Inflammatory macrophage (primary cell): ENCODE measurements around the gene ZNF429.
"Not testable (repeated sequence)": the region's sequence is repeated elsewhere in the genome, so short reads cannot be mapped to it uniquely, and the experiment has no call there.

ENCODE experiments used
- DNase-seq, 2 donors: peaks; one replicate each; pipeline ENCODE4 v3.0.0-alpha.2; 2020 to 2022

ZNF429 gene

DNA sequence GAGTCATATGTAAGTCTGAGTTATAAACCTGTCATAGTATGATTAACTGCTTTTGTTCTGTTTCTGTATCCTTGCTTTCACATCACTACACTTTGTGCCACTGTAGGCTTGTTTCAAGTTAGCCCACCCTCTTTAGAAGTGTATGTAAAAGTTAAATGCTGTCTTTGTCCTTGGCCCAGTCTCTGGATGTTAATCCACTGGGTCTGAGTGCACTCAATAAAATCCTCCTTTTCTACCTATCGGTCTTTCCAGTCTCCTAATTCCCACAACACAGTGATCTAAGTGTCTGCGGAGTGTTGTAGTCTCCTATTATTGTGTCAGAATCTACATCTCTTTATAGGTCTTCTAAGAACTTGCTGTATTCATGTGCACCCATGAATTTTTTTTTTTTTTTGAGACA is 14.1 kb downstream of the ZNF429 start:
- no peak for DNase-seq

DNA sequence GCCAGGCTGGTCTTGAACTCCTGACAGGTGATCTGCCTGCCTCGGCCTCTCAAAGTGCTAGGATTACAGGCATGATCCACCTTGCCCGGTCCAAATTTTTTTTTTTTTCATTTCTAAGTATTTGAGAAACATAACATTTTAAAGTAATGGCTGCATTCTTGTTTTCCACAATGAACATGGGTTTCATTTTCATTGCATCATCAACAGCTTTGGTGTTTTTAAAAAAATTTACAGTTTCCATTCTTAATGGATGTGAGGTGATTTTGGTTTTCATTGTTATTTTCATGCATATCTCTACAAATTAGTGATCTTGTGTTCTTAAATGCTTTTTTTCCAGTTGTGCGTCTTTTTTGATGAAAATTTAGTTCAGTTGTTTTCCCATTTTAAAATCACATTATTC is 27.5 kb downstream of the ZNF429 start:
- DNase-seq = no peak

DNA sequence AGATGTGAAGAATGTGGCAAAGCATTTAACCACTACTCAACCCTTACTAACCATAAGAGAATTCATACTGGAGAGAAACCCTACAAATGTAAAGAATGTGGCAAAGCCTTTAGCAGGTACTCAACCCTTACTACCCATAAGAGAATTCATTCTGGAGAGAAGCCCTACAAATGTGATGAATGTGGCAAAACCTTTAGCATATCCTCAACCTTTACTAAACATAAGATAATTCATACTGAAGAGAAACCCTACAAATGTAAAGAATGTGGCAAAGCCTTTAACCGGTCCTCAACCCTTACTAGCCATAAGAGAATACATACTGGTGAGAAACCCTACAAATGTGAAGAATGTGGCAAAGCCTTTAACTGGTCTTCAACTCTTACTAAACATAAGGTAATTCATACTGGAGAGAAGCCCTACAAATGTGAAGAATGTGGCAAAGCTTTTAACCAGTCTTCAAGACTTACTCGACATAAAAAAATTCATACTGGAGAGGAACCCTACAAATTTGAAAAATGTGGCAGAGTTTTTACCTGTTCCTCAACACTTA is 31.4 kb downstream of the ZNF429 start:
- DNase-seq = not testable (repeated sequence)

DNA sequence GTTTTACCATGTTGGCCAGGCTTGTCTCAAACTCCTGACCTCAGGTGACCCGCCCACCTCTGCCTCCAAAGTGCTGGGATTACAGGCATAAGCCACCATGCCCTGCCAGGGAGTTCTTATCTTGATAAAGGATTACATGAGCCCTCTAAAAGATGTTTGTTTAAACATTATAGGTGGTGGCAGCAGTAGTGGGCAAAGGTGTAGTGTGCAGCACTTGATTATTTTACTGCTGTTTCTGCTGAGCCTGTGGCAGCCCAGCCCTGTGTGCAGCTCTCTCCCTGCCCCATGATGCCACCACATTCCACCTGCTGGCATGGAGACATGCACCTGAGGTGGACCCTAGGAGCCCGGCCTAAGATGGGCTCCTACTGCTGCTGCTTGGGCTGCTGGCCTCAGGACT is 54.0 kb downstream of the ZNF429 start:
- no peak for DNase-seq

DNA sequence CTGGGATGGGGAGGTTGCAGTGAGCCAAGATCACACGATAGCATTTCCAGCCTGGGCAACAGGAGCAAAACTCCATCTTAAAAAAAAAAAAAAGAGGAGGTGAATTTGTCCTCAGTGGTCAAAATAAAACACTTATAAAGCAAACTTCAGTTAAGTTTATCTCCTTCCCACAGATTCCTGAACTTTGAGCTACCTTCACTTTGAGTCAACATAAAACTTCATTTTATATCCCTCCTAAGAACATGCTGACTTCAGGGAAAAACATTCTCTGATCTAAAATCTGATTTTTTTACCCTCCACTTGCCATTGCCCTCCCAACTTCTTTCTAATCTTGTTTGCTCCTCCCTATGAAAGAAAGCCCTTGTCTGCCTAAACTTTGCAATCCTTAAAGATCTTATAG is 59.0 kb downstream of the ZNF429 start:
- no peak for DNase-seq

DNA sequence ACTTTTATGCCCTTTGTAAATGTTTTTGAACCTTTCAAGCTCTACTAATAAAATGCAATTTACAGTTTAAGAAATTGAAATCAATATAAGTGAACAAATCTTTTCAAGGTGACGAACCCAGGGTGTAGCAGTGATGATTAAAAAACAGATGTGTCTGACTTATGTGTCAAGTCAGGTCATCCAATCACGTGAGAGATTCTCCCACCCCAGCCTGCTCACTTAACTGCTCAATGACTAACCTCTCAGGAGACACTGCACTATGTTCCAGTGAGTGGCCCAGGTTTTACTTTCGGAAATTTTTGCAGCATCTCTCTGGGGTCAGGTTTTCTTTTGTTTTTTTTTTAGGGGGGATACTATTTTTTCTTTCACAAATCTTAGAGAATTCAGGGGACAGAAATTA is 60.7 kb downstream of the ZNF429 start:
- DNase-seq = peak in 1 of 2 donors; percentile 21

DNA sequence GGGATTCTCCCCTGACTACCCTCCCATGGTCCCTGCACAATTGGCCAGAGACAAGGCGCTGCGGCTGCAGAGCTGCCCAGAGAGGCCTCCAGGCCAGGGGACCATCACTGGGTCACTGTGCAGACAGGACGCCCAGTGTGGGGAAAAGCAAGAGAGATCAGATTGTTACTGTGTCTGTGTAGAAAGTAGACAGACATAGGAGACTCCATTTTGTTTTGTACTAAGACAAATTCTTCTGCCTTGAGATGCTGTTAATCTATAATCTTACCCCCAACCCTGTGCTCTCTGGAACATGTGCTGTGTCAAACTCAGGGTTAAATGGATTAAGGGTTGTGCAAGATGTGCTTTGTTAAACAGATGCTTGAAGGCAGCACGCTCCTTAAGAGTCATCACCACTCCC is 62.4 kb downstream of the ZNF429 start:
- DNase-seq = not testable (repeated sequence)

DNA sequence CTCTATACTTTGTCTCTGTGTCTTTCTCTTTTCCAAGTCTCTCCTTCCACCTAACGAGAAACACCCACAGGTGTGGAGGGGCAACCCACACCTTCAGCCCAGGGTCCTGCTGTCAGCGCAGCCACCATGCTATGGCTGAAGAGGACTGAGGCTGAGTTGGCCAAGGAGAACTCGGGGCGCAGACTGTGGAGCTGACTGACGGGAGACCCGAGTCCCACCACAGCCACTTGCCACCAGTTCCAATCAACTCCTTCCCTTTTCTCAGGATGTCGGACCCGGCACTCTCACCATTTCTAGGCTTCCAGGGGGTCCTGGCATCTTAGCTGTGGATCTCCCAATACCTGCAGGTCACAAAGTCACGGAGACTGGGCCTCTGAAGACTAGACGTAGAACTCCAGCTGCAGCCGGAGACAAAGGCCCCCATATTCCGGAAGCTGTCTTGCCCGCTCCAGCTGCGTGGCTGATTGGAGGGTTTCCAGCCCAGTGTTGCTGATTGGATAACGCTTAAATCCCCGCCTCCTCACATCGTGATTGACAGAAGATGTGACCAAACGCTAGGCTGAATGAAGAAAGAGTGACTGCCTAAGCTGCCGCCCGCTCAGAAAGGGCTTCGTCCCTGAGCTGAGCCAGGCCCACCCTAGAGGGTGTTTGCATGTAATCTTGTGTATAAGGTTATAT is 63.6 kb downstream of the ZNF429 start:
- DNase-seq = peak; percentile 93 to 96

DNA sequence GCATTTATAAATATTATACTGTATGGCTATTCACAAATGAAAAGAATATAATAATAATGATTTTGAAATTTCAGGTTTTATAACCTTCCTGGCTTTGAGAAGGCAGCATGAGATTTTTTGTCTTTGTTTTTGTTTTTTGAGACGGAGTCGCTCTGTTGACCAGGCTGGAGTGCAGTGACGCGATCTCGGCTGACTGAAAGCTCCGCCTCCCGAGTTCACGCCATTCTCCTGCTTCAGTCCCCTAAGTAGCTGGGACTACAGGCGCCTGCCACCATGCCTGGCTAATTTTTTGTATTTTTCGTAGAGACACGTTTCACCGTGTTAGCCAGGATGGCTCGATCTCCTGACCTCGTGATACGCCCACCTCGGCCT is 64.1 kb downstream of the ZNF429 start:
- DNase-seq = peak; percentile 46 to 58

DNA sequence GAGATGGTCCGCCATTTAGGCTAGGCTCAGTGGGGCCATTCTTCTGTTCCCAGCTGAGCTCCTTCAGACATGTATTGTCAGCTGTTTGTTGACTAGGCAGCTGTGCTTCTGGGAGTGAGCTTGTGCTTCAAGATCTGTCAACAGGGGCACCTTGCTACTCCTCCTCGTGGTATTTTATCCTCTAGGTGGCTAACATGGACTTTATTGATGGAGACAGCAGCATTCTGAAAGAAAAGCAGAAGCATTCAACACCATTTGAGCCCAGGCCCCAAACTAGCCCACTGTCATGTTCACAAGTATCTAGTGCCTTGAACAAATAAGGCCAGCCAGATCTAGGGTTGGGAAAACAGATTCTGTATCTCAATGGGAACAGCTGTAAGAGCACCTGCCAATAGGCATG is 65.9 kb downstream of the ZNF429 start:
- no peak for DNase-seq

DNA sequence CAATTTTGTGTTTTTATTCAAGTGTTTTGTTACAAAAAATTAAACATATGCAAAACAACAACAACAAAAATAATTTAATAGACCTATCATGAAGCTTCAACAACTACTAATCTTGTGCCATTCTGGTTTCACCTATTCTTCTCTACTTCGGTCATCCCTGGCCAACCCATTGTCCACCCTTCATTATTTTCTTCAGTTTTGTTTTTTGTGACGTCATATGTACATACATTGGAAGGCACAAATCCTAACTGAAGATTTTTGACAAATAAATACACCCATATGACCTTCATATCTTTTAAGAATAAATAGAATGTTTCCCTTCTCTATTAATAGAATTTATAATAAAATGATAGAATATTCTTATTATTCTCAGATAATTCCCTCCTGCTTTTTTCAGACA is 69.2 kb downstream of the ZNF429 start:
- no peak for DNase-seq

DNA sequence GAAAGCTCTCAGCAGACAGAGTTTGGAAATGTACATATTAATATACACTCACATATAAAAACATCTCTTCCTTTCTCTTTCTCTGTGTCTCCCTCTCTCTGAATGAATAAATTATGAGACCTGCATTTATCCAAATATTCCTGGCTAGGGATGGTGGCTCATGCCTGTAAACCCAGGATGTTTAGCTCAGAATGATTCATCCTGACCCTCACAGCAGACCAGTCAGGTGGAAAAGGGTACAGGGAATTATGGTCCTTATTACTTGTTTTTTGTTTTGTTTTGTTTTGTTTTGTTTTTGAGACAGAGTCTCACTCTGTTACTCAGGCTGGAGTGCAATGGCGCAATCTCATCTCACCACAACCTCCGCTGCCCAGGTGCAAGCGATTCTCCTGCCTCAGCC is 71.1 kb downstream of the ZNF429 start:
- no peak for DNase-seq

DNA sequence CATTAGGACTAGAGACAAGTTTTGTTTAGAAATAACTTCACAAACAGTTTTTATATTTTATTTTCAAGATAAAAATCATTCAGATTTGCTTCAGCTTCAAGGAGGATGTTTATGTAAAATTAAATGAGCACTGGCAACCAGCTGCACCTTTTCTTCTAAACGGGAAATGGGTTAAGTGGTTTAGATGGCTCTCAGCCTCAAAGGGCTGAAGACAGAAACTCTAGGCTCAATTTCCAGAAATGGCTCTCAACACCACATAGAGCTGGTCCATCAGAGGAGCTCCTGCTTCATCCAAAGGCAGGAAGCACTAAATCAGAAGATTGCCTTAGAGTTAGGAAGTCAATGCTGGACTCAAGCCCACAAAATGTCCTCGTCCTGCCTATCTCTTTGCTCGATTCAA is 74.7 kb downstream of the ZNF429 start:
- no peak for DNase-seq

DNA sequence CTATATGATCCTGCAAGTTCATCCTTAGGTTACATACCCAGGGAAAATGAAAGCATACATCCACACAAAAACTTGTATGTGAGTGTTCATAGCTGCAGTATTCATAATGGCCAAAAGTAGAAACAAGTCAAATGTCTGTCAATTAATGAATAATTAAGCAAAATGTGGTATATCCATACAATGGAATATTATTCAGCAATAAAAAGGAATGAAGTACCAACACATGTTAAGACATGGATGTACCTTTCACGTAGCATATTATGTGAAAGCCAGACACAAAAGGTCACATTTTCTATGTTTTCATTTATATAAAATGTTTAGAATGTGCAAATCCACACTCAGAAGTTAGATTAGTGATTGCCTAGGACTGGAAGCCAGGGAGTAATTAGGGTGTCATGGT is 75.4 kb downstream of the ZNF429 start:
- DNase-seq = no peak

DNA sequence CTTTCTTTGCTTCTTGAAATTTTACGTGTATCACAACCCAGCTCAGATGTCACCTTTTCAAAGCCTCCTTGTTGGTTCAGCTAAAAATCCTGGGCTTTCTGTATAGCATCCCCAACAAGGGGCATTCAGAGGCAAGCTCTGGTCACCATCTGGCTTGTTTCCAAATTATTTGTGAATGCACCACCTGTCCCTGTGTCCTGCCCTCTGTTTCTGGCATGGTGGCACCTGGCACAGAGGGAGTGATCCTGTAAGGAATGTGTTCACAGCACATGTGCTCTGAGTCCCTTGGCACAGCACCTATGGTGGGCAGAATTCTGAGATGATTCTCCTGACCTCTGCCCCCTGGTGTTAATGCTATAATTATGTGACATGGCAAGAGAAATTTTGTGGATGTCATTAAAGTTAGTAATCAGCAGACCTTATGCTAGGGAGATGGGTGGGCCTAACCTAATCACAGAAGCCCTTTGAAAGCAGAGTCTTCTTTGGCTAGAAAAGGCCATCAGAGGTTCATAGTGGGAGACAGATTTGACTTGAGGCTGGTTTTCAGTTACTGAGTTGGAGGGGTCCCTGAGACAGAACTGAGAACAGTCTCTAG is 76.3 kb downstream of the ZNF429 start:
- DNase-seq = no peak

DNA sequence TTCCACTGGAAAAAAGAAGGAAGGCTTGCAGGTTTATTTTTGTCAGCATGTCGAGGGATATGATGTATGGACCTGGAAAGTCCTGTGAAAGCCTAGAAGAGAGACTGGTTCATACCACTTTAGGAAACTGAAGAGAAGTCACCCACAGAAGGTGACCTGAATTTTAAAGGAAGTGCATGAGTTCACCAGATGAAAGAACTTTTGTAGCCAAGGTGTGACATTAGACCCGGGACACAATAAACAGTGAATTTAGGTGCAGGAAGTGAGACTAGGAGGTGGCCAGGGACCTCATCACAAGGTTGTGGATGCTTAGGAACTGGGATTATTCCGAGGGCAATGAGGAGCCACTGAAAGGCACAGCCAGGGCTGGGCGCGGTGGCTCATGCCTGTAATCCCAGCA is 79.1 kb downstream of the ZNF429 start:
- no peak for DNase-seq

DNA sequence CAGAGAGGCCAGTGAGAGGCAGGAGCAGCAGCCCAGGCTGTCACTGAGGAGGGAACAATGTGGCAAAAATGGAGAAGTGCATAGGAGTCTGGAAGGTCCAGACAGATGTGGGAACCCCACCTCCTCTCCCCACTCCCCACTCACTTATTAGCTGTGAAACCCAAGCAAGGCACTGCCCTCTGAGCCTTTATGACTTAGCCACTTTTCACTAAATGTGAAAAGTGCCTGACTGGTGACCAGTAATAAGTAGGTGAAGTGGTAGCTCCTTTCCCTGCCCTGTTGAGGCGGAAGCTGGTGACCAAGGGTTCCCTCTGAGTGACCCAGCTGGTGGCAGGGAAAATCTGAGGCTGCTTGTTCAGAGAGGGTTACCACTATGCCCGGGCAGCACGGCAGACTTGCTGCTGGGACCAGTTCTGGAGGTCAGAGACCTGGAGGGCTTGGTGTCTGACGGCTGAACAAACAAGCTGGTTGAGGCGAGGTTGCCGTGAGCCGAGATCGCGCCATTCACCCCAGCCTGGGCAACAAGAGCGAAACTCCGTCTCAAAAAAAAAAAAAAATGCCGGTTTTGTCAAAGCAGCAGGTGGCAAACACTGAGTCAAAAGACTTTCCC is 80.0 kb downstream of the ZNF429 start:
- DNase-seq = no peak

DNA sequence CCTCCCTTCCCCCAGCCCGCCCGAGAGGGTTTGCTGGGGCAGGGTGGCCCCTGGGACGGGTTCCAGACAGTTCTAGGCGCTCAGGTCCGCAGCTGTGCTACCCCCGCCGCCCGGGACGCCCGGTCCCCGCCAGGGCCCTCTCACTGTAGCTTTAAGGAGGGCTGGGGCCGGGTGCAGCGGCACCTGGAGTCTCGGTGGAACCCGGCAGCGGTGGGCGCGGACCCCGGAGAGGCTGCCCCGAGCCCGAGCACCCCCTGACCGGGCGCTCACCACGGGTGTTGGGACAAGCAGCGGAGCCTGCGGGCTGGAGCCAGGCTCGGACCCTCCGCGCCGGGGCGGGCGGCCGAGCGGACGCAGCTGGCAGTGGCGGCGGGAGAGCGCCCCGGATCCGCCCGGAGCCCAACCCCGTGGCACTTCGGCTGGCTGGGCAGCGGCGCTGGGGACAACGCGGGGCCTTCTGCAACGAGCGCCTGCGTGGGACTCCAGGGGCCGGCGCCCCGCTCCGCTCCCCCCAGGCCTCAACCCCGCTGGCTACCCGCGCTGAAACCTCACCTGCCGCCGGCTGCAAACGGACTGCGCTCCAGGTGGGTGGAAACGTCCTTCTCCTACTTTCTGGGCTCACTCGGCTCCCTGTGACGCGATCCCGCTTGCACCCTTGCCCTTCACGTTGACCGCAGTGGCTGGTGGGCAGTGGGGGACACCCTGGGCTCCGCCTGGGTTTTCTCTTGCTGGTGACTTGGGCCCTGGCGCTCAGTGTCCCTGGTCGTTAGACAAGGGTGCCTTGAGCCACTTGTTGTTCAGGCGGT is 81.1 kb downstream of the ZNF429 start:
- DNase-seq = no peak

DNA sequence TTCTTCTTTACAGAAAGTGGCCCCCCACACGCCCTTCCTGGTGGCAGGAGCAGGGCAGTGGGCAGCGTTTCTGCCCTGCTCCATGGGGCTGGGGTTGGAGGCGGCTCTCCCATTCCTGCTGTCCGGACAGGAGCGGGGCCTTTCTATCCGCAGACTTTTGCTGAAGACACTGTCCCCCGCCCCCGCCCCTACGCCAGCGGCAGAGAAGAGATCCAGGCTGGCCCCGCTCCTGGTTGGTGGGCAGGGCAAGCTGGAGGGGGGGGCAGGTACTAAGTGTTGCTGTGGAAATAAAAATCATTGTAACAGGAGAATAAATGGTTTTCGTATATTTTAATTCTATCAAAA is 81.7 kb downstream of the ZNF429 start:
- no peak for DNase-seq

DNA sequence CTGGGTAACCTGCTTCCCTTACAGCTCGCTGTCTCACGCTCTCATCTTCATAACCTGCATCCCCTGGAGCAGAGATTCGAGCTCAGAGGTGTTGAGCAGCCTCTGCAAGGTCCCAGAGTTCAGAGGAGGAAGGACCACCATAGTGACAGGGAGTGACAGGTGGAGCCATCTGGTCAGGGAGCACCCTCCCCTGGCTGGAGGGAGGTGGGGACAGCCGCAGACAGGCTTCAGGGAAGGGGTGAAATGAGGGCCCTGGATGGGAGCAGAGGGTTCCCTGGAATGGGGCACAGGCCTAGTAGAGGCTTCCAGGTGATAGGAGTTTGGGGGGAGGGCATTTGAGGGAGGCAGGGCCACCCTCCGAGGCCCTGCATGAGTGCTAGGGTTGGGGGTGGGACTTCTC is 82.1 kb downstream of the ZNF429 start:
- no peak for DNase-seq

DNA sequence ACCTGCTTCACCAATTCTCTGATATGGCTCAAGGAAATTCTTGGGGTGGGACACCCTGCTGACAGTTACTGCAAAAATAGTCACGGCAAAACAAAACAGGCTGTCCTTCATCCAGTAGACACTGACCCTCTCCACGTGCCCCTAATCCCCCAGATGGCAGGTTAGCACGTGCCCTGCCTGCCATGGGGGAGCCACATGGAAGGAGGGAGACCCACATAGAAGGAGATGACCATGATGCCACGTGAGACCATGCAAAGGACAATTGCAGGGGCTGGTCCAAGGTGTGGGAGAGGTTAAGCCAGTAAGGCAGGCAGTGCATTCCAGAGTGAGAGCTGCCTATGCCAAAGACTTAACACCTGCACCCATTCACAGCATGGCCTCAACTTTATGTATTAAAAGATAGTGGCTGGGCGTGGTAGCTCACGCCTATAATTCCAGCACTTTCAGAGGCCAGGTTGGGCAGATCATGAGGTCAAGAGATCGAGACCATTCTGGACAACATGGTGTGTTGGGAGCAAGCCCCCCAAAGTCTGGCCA is 82.7 kb downstream of the ZNF429 start:
- no peak for DNase-seq

DNA sequence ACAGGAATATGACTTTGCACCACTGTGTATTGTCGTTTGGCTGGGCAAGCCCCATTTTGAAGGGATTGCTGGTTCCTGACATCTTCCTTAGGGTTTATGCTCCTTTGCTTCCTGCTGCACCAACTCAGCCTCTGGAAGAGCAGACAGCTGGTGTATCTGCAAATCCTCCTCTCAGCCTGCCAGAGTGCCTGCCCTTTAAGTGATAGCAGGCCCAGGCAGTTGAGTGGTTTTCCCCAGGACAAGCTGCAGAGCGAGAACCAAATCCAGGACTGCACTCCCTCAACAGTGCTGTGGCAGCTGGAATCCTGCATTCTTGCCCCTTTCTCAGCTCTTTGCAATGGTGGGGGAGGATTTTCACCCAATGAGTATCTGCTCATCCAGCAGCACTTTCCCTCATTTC is 85.5 kb downstream of the ZNF429 start:
- DNase-seq = no peak

DNA sequence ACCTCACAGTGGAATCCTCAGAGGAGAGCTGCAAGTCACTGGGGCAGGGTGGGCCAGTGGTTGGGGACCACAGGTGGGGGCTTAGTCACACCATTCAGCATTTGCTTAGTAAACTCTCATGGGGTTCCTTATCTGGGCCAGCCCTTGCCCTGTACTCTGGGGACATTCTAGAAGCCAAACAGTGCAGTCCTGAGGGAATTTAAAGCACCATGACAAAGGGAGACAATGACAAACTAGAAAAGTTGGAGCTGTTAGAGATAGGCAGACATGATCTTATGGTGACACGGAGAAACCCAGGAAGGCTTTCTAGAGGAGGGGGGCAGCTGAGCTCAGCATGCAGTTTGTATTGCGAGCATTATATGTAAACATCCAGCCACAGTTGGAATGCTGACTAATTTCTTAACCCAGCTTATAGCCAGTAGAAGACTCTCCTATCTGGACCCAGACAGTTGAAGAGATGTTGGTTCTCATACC is 87.6 kb downstream of the ZNF429 start:
- no peak for DNase-seq
